ENCODE measurements around the gene AQP12A.

The AQP12A gene

DNA sequence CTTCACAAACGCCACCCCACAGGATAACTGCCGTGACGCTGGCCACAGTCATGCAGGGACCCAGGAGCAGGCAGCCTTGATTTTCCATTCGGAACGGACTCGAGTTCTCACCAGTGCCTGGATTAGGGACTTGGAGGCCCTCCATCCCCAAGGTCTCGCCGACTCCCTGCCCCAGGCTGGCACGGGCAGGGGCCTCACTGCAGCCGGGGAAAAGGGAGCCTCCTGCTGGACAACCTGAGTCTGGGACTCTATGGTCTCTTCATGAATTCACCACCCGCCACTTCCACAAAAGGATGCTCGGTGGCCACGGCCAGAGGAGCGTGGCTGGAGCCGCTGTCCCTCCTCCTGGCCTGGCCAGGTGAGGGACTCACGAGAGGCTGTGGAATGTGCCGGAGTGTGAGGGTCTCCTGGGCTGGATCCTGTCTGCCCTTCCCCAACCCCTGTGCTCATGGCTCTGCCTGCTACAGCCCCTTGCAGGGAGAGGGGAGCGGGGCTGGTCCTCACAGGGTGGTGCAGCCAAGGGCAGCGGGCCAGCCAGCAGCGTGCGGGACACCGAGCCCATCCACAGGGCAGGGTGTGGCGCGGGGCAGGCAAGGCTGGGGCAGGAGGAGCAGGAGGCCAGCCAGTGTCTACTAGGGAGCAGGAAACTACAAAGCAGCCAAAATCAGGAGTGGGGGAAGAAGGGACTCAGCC is 42.3 kb downstream of the AQP12A start:
- H3K4me3 ChIP-seq (ENCODE audit: low read length), result no peak overlapping the region
- TF ChIP-seq, protein P1, sequence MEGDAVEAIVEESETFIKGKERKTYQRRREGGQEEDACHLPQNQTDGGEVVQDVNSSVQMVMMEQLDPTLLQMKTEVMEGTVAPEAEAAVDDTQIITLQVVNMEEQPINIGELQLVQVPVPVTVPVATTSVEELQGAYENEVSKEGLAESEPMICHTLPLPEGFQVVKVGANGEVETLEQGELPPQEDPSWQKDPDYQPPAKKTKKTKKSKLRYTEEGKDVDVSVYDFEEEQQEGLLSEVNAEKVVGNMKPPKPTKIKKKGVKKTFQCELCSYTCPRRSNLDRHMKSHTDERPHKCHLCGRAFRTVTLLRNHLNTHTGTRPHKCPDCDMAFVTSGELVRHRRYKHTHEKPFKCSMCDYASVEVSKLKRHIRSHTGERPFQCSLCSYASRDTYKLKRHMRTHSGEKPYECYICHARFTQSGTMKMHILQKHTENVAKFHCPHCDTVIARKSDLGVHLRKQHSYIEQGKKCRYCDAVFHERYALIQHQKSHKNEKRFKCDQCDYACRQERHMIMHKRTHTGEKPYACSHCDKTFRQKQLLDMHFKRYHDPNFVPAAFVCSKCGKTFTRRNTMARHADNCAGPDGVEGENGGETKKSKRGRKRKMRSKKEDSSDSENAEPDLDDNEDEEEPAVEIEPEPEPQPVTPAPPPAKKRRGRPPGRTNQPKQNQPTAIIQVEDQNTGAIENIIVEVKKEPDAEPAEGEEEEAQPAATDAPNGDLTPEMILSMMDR (conservative IDR thresholded peaks at IDR 0.05; ENCODE audit: low read length), result no peak
- DNase-seq (ENCODE audit: low read depth), result no peak

DNA sequence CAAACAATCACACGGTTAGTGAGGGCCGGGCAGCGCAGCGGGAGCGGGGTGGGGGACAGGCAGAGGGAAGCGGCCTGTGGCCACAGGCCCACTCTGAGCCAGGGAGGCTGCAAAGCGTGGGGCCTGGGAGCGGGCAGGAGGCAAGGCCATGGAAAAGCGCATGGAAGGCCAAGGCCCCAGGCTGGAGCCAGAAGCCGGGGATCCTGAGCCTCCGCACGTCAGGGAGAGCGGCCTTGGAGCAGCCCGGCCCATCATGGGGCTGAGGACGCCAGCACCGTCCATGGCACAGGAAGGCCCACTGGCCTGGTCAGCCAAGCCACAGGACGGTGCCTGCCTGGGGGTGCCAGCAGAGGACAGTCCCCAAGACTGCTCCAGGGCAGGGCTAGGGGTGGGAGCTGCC is 43.1 kb downstream of the AQP12A start:
- H3K4me3 ChIP-seq (ENCODE audit: low read length), result no peak overlapping the region
- no peak for DNase-seq (ENCODE audit: low read depth)
- TF ChIP-seq, protein P1 (conservative IDR thresholded peaks at IDR 0.05; ENCODE audit: low read length), result no peak

DNA sequence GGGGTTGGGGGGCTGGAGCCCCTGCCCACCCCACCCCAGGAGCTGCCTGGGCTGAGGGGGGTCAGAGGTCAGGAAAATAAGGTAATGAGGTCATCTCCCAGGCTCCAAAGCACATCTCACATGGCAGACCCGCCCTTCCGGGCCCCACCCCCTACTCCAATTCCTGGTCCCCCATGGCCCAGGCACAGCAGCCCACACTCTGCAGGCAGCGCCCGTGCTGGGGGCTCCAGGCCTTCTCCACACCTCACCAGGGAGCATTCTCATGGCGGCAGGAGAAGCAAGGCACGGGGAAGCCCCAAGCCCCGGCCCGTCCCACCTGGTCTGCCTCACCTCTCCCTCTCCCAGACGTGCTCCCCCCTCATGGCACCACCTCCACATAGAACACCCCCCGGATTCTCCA is 43.8 kb downstream of the AQP12A start:
- no peak for DNase-seq (ENCODE audit: low read depth)
- no peak overlapping the region for H3K4me3 ChIP-seq (ENCODE audit: low read length)
- TF ChIP-seq, protein P1 (conservative IDR thresholded peaks at IDR 0.05; ENCODE audit: low read length), result no peak

DNA sequence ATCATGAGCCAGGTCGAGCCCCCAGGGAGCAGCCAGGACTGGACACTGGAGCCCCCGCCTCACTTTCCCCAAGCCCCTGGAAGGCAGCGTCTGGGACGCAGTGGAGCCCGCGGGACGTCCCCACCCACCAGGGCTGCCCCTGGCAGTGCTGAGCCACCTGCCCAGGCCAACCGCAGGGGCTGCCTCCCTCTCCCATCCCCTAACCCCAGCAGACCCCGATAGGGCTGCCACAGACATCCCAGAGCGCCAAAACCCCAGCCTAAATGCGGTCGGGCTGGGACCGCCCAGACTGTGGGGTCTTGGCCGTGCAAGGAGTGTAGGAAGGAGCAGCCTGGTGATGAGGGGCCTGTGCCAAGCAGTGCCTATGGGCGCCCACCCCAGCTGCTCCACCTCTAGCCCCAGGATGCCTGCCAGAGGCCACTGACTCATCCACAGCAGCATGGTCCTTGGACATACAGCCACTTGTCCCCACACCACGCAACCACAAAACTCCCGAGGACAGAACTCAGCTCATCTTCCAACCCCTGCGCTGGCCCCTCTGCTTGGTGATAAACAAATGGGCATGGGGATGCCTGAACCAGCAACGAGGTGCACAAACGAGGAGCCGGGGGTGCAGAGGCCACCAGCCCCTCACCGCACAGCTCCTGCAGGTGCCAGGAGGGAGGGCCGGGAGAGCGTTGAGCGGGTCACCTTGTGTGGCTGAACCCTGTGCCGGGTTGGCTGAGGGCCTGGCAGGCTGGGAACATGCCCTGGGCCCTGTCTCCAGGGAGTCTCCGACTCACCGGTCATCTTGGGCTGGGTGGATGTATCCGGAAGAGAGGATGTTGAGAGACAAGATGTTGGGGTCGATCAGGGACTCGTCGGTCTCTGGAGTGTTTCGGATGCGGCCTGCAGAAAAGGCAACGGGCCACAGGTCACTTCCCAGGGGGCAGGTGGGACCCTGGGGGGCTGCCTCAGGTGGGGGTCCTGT is 44.9 kb downstream of the AQP12A start:
- DNase-seq (ENCODE audit: low read depth), result no peak
- TF ChIP-seq, protein P1 (conservative IDR thresholded peaks at IDR 0.05; ENCODE audit: low read length), result no peak

DNA sequence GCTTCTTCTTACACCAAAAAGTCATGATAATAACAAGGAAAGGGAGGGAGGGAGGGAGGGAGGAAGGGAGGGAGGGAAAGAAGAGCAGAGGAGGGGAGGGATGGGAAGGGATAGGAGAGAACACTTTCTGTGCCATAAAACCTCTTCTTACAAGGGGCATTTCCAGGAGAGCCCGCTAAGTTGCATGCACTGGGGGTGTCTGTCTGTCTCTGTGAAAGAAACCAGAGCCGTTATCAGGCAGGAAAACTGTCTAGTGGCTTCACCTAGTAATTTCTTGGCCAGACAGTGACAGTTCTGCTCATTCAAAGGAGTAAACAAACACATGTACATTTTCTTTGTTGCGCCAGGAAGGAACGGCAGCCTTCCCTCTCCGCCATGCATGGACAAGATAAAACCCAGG is 45.8 kb downstream of the AQP12A start:
- TF ChIP-seq, protein P1 (conservative IDR thresholded peaks at IDR 0.05; ENCODE audit: low read length), result no peak
- DNase-seq (ENCODE audit: low read depth), result no peak
- H3K4me3 ChIP-seq (ENCODE audit: low read length), result no peak overlapping the region

More for the DNA sequence above, 44.9 kb downstream of the AQP12A start:
- no peak overlapping the region for H3K4me3 ChIP-seq (ENCODE audit: low read length)

DNA sequence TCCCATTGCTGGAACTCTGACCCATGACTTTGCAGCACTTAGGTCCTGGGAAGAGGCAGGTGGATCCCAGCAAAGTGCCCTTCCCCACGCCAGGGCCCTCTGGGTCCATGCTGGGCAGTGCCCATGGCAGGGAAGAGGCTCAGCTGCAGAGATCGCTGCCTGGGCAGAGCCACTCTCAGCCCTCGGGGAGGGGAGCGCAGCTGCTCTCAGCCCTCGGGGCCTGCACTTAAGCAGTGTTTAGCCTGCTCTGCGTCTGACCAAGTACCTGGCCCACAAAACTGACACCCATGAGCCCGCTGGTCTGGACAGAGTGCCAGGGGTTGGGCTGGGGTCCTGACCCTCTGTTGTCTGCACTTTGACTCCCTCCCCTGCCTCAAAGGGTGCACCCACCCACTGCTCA is 46.3 kb downstream of the AQP12A start:
- TF ChIP-seq, protein P1 (conservative IDR thresholded peaks at IDR 0.05; ENCODE audit: low read length), result no peak
- no peak for DNase-seq (ENCODE audit: low read depth)
- H3K4me3 ChIP-seq (ENCODE audit: low read length), result no peak overlapping the region

Measured in AG10803 (cell line).